COR-L47 (cell line): ENCODE data around the gene FBXO31.
"Not testable (repeated sequence)": the region's sequence is repeated elsewhere in the genome, so short reads cannot be mapped to it uniquely, and the experiment has no call there.

Experiments used
- DNase-seq: peaks from one replicate; lab custom pipeline; 2025; lab: John Stamatoyannopoulos, UW

Gene FBXO31

GRCh38 chr16:87410968-87411367, 27.4 kb upstream of the FBXO31 start:
- DNase-seq, result no peak

GRCh38 chr16:87410530-87410929, 27.0 kb upstream of the FBXO31 start:
- no peak for DNase-seq

GRCh38 chr16:87409781-87410180, 26.2 kb upstream of the FBXO31 start:
- no peak for DNase-seq

GRCh38 chr16:87409153-87409552, 25.6 kb upstream of the FBXO31 start:
- no peak for DNase-seq

- DNase-seq, result no peak
These were observed 24.0 kb upstream of the FBXO31 start for GRCh38 chr16:87407511-87408112.

GRCh38 chr16:87406495-87407088, 23.0 kb upstream of the FBXO31 start:
- DNase-seq, result no peak

- no peak for DNase-seq
These were observed 21.4 kb upstream of the FBXO31 start for GRCh38 chr16:87404764-87405625.

- no peak for DNase-seq
These were observed 11.7 kb upstream of the FBXO31 start for GRCh38 chr16:87395181-87395842.

- DNase-seq, result no peak
These were observed 10.1 kb upstream of the FBXO31 start for GRCh38 chr16:87393680-87394055.

- no peak for DNase-seq
These were observed 9.5 kb upstream of the FBXO31 start for GRCh38 chr16:87392821-87393679.

GRCh38 chr16:87391950-87392820, 8.6 kb upstream of the FBXO31 start, which contains the start of gene MAP1LC3B:
MAP1LC3B (plus strand) TSS chr16:87392336; CDS start chr16:87392428, 92 bp downstream.
- DNase-seq, result peak; percentile 93

GRCh38 chr16:87391324-87391949, 7.9 kb upstream of the FBXO31 start:
- no peak for DNase-seq

GRCh38 chr16:87390641-87391323, 7.2 kb upstream of the FBXO31 start:
- no peak for DNase-seq

GRCh38 chr16:87389914-87390313, 6.3 kb upstream of the FBXO31 start:
- DNase-seq, result not testable (repeated sequence)

GRCh38 chr16:87389245-87389644, 5.7 kb upstream of the FBXO31 start:
- no peak for DNase-seq

GRCh38 chr16:87388818-87389134, 5.2 kb upstream of the FBXO31 start:
- no peak for DNase-seq

GRCh38 chr16:87387942-87388817, 4.6 kb upstream of the FBXO31 start:
- DNase-seq, result peak; percentile 95

GRCh38 chr16:87384875-87385167, 1.2 kb upstream of the FBXO31 start:
- DNase-seq, result not testable (repeated sequence)
